GM15510 (cell line): Measurements from ENCODE around the gene RREB1.

Experiments
- POLR2A ChIP-seq: IDR thresholded peaks from 3 replicates; pipeline ENCODE4 v1.6.1; 2011; ENCODE audit warnings: borderline replicate concordance; ENCODE audit not compliant: insufficient read length; ENCODE audit errors: extremely low read depth

Gene RREB1

GRCh38 chr6:7246401-7247178 lies 138.8 kb downstream of the RREB1 start:
- no peak for TF ChIP-seq POLR2A

- TF ChIP-seq POLR2A, result no peak
These were observed 139.4 kb downstream of the RREB1 start for GRCh38 chr6:7247179-7247456.

GRCh38 chr6:7247828-7248227 lies 140.1 kb downstream of the RREB1 start:
- TF ChIP-seq POLR2A, result no peak

- no peak for TF ChIP-seq POLR2A
These were observed 141.6 kb downstream of the RREB1 start for GRCh38 chr6:7249391-7249790.

- no peak for TF ChIP-seq POLR2A
These were observed 142.3 kb downstream of the RREB1 start for GRCh38 chr6:7249946-7250643.

- TF ChIP-seq POLR2A, result no peak
These were observed 143.1 kb downstream of the RREB1 start for GRCh38 chr6:7250812-7251211.

GRCh38 chr6:7251646-7252260 lies 144.0 kb downstream of the RREB1 start:
- TF ChIP-seq POLR2A, result no peak

- TF ChIP-seq POLR2A, result no peak
These were observed 144.6 kb downstream of the RREB1 start for GRCh38 chr6:7252390-7252789.

- no peak for TF ChIP-seq POLR2A
These were observed 147.4 kb downstream of the RREB1 start for GRCh38 chr6:7254980-7255835.

GRCh38 chr6:7255918-7256317 lies 148.2 kb downstream of the RREB1 start:
- TF ChIP-seq POLR2A, result no peak

GRCh38 chr6:7256785-7257184 lies 149.0 kb downstream of the RREB1 start:
- no peak for TF ChIP-seq POLR2A

GRCh38 chr6:7257521-7258230 lies 149.9 kb downstream of the RREB1 start:
- no peak for TF ChIP-seq POLR2A

GRCh38 chr6:7258231-7258763 lies 150.5 kb downstream of the RREB1 start:
- no peak for TF ChIP-seq POLR2A

- TF ChIP-seq POLR2A, result no peak
These were observed 152.7 kb downstream of the RREB1 start for GRCh38 chr6:7260291-7261031.
